Activated CD8-positive, alpha-beta memory T cell treated with anti-CD3 and anti-CD28 coated beads for 1 hour (primary cell): ENCODE results near the gene TADA2A.
"Not testable (repeated sequence)": the region's sequence is repeated elsewhere in the genome, so short reads cannot be mapped to it uniquely, and the experiment has no call there.

Source experiments
- DNase-seq, 2 donors: peaks; one replicate each; pipeline ENCODE4 v3.0.0-alpha.2; 2020; ENCODE audit warnings: low read depth in 1 of 2; ENCODE audit errors: extremely low read depth in 1 of 2

Gene TADA2A

DNA sequence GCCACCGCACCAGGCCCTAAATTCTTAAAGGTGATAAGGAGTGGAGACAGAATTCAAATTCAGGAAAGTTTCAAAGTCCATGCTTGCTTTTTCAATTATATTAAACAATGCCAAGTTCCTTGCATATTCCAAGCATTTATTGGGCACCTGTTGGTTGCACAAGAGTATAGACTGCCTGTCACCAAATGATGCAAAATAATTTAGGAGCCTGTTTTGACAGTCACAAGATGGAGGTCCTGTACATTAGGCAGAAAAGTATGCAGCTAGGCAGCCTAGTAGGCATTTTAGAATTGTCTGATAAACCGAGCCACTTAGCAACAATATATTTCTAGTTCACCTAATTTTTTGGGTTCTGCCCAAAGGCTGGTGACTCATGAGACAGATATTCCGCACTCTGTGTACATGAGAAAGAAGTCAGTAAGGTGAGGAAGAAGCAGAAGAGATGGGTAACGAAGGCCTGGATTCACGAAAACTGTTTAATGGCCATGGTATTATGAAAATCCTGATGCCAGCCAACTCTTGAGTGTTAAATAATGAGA, 7.4 kb upstream of the TADA2A start:
- DNase-seq: no peak

DNA sequence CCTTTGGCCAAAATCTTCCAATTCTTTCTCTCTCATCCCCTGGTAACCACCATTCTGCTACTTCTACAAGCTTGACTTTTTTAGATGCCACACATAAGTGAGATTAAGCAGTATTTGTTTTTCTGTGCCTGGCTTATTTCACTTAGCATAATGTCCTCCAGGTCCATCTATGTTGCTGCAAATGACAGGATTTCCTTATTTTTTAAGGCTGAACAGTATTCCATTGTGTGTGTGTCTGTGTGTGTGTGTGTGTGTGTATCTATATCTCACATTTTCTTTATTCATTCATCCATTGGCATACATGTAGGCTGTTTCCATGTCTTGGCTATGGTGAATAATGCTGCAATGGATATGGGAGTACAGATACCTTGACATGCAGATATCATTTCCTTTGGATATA, 6.2 kb upstream of the TADA2A start:
- DNase-seq: no peak

GRCh38 chr17:37405522-37405921, 1.2 kb upstream of the TADA2A start:
- DNase-seq: not testable (repeated sequence)

DNA sequence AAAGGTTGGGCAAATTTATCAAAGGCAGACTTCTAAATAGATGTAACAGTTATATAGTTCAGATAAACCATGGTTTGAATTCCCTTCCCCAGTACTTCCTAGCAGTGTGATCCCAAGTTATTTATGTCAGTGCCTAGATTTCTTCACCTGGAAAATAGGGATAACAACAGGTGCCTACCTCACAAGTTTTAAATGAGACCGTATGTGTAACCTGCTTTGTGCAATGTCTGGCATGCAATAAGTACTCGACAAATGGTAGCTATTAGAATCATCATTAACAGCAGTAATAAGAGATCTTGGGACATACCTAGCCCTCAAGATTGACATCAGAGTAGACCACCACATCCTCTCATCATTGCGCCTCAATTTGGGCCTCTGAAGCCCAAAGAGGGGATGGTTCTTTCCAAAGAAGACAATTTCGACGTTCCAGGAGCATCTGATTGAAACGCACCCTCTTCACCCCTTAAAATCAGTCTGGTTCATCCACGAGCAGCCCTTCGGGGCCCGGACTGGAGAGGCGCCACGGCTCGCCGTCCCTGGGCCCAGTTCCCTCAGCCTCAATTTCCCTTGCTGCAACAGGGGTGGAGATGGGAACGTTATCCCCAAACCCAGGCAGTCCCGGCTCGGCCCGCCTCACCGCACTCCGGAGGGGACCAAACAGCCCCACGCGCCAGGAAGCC, 591 bp upstream of the TADA2A start:
- no peak for DNase-seq

DNA sequence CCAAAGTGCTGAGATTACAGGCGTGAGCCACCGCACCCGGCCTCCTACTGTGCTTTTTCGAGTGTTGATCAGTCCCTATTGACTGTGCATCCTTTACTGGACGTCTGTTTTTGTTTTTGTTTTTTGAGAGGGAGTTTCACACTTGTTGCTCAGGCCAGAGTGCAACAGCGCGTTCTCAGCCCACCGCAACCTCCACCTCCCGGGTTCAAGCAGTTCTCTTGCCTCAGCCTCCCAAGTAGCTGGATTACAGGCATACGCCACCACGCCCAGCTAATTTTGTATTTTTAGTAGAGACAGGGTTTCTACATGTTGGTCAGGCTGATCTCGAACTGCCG, 1.4 kb downstream of the TADA2A start:
- not testable (repeated sequence) for DNase-seq

DNA sequence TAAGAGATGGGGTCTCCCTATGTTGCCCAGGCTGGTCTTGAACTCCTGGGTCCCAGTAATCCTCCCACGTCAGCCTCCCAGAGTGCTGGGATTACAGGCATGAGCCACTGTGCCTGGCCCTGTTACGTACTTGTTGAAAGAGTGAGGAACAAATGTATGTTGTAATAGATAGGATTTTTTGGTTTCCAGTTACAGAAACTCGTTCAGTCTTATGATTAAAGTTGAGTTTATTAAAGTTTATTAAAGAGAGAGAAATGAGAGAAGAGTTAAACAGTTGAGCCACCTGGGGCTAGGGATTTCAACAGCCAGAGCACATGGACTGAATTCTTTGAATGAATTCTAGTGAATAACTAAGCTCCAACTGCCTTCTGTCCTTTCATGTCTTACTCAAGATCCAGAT, 3.7 kb downstream of the TADA2A start:
- no peak for DNase-seq

- DNase-seq: no peak
These were observed 7.3 kb downstream of the TADA2A start for GRCh38 chr17:37413875-37414519.

GRCh38 chr17:37417852-37418251, 11.2 kb downstream of the TADA2A start:
- no peak for DNase-seq

- no peak for DNase-seq
These were observed 16.4 kb downstream of the TADA2A start for GRCh38 chr17:37422971-37423625.

GRCh38 chr17:37425268-37425667, 18.6 kb downstream of the TADA2A start:
- DNase-seq: no peak

GRCh38 chr17:37429039-37429438, 22.4 kb downstream of the TADA2A start:
- DNase-seq: no peak

DNA sequence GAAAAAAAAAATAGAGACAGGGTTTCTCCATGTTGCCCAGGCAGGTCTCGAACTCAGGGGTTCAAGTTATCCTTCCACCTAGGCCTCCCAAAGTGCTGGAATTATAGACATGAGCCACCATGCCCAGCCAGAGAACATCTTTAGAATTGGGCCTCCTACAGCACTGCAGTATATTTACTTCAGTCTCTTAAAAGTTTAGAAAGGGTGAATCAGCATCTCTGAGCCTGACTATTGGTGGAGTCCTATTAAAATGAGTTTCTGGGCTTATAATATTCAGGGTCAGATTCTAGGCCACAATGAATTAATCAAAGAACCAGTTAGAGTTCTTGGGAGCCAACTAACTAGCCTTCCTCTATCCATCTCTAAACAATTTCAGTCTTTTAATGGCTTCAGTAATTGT, 22.8 kb downstream of the TADA2A start:
- no peak for DNase-seq

DNA sequence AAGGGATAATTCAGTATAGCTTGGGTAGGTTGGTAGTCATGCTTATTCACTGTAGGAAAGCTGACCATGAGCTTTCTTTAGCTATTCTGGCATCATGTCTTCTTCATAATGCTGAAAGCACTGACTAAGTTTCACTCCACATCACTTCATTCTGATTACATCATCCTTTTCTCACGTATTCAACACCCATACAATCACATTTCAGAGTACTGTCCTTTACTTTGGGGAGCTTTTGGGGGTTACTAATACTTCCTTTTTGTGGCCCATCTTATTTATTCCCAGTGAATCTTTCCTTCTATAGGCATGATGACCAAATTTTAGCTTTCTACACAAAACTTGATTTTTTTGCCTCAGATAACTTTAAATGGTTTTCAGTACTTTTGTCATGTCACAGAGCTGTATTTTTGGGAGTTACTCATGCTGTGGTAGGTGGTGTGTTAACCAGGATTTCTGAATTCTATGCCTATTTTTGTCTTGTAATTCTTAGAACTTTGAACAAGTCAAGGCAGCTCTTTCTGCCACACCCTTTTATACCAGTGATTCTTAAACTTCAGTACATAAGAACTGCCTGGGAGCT, 23.5 kb downstream of the TADA2A start:
- DNase-seq: no peak

GRCh38 chr17:37432671-37433070, 26.0 kb downstream of the TADA2A start:
- no peak for DNase-seq

DNA sequence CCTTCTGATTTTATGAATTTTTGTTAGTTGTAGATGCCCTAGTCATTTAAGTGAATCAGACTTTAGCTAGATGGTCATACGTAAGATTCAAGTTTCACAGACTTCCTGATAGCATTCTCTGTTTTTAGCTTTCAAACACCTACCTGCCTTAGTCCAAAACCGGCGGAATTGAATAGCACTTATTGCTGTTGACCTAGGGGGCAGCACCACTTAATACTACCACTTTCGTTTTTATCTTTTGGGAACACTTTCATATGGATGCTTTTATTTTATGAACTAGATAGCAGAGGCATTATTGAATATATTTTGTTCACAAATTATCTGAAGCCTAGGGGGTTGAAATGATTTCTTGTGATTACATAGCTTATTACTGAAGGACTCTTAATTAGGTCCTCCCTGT, 31.5 kb downstream of the TADA2A start:
- DNase-seq: no peak

DNA sequence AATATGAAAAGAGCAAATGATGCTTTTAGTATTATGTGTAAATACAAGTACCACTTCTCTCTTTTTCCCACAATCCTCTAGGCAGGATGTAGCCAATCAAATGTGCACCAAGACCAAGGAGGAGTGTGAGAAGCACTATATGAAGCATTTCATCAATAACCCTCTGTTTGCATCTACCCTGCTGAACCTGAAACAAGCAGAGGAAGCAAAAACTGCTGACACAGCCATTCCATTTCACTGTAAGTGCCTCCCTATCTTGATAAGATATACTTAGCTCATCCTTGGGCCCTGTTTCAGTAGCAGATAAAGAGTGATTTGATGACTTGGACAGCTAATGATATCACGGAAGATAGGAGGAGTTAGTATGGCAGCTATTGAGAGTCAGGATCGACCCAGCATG, 33.7 kb downstream of the TADA2A start:
- no peak for DNase-seq

DNA sequence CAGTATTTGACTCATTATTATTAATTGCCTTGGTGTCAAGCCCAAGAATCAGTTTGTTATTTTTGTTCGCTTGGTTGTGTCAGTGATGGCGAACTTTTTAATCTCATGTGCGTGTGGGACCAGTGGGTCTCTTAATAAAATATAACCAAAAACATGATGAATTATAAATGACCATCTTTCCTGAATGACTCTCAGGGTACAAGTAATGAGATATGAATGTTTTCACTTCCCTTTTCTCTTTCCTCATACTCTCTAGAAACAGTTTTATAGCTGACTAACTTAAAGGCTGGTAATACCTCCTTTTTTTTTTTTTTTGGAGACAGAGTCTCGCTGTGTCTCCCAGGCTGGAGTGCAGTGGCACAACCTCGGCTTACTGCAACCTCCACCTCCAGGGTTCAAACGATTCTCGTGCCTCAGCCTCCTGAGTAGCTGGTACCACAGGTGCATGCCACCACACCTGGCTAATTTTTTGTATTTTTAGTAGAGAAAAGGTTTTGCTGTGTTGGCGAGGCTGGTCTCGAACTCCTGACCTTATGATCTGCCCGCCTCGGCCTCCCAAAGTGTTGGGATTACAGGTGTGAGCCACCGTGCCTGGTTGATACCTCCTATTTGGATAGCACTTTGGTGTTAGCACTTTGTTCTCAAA, 34.8 kb downstream of the TADA2A start:
- DNase-seq: not testable (repeated sequence)

DNA sequence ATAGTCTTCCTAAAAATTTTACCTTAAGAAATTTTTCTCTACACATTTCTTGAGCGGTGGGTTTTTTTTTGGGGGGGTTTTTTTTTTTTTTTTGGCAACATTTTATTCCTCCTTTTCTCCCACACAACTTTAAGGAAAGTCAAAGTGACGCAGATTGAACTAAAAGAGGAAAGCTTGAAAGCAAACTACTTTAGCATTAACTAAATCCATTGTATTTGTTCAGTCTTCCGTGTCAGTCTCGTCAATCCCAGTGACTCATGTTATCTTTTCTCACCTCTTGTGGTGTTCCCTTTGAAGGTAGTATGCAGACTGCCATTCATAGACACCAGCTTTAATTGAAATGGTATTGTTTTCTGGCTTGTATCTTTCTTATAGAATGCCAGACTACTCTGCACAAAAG, 39.3 kb downstream of the TADA2A start:
- DNase-seq: no peak

DNA sequence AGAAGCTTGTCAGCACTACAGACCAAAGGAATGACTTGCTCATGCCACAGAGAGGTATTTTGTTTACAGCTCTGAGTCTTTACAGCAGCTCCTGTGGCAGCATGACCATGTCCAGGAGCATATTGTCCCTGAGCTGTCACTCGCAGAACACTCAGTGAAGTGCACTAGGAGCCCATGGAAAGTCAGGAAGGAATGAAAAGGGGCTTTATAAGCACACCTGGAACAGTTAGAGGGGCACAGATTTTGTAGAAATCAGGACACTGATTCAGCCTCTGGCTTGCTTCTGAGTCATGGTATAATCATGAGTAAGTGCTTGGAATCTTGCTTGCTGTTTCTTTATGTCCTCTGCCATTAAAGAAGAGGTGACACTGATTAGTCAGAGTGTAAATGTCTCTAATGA, 41.0 kb downstream of the TADA2A start:
- no peak for DNase-seq

DNA sequence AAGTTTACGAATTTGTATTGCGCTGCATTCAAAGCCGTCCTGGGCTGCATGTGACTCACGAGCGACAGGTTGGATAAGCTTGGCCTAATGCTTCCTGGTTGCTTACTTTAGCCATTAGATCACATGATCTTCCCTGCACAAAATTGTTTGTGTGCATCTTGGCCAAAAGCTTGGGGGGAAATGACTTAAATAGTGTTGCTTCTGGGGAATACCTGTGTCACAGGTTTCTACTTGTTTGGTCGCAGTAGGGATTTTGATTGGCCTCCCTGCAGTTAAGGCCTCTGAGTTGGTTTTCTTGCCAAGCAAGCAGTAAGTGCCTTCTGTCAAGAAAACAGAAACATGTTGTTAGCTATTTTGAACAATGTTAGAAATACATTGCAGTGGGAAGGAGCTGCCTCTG, 43.4 kb downstream of the TADA2A start:
- DNase-seq: no peak

- not testable (repeated sequence) for DNase-seq
These were observed 51.1 kb downstream of the TADA2A start for GRCh38 chr17:37457801-37458200.
